Activated CD8-positive, alpha-beta T cell treated with anti-CD3 and anti-CD28 coated beads for 36 hours (primary cell): ENCODE data around the gene PLCB4. TPM values are rescaled to one million over a fixed set of nuclear protein-coding genes. Genes with fewer than 3 reads are reported as not detected.

ENCODE experiments used
- ATAC-seq: fragments of 200-7000 bp; cut with Tn5 transposase; one replicate; pipeline ENCODE4 v1.10.0; 2021; ENCODE audit warnings: mild to moderate bottlenecking, moderate library complexity
- CTCF ChIA-PET: fragments of 350-600 bp; sonication (Branson Sonifier 250); formaldehyde crosslinking; loops from one replicate; lab custom pipeline; 2021; ENCODE audit warnings: antibody characterized with exemption; lab: Charles Lee
- POLR2A ChIA-PET: fragments of 350-600 bp; sonication (Branson Sonifier 250); formaldehyde crosslinking; loops from one replicate; lab custom pipeline; 2021; ENCODE audit warnings: antibody characterized with exemption; lab: Charles Lee
- DNase-seq: peaks from one replicate; pipeline ENCODE4 v3.0.0-alpha.2; 2020
- H3K27ac Mint-ChIP-seq: one replicate; pipeline ENCODE4 v1.8.0; 2021; ENCODE audit warnings: mild to moderate bottlenecking, mixed read lengths
- H3K27me3 Mint-ChIP-seq: one replicate; pipeline ENCODE4 v1.8.0; 2021; ENCODE audit warnings: mixed read lengths
- H3K36me3 Mint-ChIP-seq: one replicate; pipeline ENCODE4 v1.8.0; 2021; ENCODE audit warnings: low read depth, mixed read lengths
- H3K4me1 Mint-ChIP-seq: one replicate; pipeline ENCODE4 v1.8.0; 2021; ENCODE audit warnings: low read depth, mixed read lengths
- H3K4me3 Mint-ChIP-seq: one replicate; pipeline ENCODE4 v1.8.0; 2021; ENCODE audit warnings: mild to moderate bottlenecking, moderate library complexity, mixed read lengths
- H3K9me3 Mint-ChIP-seq: one replicate; pipeline ENCODE4 v1.8.0; 2021; ENCODE audit warnings: mixed read lengths
- intact Hi-C: fragments of 100-400 bp; cut with micrococcal nuclease; formaldehyde crosslinking; loops from one replicate; pipeline ENCODE4 v1.10.0; 2022
- total RNA-seq, 2 experiments: library from RNA; stranded (reverse); gene quantifications; one replicate each; pipeline ENCODE4 v1.2.3, GENCODE V29; 2021
- TF ChIP-seq, protein P1 (sequence below): fragments of 200-600 bp; IDR thresholded peaks from one replicate; pipeline ENCODE4 v1.8.0; 2022; ENCODE audit warnings: antibody characterized with exemption, mild to moderate bottlenecking

PLCB4 gene
- total RNA-seq, 2 experiments from 2014 or later: not detected

DNA sequence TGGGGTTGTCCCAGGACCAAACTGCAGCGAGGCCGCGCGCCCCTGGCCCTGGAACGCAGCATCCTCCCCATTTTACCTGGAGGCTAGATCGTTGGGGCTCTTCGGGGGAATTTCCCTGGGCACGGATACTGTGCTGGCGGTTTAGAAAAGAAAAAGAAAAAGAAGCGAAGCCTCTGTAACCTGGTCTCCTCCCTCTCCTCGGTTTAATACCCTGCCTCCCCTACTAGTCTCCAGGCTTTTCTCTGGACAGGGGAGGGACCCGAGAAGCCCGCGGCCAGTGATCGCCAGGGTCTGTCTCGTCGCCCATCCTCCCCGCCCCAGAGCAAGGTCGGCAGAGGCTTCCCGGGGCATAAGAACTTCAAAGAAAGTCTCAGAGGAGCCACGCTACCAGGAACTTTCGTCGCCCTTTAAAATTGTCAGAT is 439.4 kb downstream of the PLCB4 start:
- Mint-ChIP-seq H3K27ac (no peak overlapping the region), H3K36me3 (no peaks in the 10 kb centered on the region), H3K27me3 (peaks cover 50% of the 10 kb centered on the region), H3K9me3 (no peaks in the 10 kb centered on the region), H3K4me1 (no peaks in the 10 kb centered on the region), H3K4me3 (no peak overlapping the region)
- intact Hi-C loops: no loop called here
- ATAC-seq (no peak), DNase-seq (no peak)
- ChIA-PET CTCF (no interaction called here), POLR2A (no interaction called here)
- TF ChIP-seq, protein P1, sequence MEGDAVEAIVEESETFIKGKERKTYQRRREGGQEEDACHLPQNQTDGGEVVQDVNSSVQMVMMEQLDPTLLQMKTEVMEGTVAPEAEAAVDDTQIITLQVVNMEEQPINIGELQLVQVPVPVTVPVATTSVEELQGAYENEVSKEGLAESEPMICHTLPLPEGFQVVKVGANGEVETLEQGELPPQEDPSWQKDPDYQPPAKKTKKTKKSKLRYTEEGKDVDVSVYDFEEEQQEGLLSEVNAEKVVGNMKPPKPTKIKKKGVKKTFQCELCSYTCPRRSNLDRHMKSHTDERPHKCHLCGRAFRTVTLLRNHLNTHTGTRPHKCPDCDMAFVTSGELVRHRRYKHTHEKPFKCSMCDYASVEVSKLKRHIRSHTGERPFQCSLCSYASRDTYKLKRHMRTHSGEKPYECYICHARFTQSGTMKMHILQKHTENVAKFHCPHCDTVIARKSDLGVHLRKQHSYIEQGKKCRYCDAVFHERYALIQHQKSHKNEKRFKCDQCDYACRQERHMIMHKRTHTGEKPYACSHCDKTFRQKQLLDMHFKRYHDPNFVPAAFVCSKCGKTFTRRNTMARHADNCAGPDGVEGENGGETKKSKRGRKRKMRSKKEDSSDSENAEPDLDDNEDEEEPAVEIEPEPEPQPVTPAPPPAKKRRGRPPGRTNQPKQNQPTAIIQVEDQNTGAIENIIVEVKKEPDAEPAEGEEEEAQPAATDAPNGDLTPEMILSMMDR: no peak

DNA sequence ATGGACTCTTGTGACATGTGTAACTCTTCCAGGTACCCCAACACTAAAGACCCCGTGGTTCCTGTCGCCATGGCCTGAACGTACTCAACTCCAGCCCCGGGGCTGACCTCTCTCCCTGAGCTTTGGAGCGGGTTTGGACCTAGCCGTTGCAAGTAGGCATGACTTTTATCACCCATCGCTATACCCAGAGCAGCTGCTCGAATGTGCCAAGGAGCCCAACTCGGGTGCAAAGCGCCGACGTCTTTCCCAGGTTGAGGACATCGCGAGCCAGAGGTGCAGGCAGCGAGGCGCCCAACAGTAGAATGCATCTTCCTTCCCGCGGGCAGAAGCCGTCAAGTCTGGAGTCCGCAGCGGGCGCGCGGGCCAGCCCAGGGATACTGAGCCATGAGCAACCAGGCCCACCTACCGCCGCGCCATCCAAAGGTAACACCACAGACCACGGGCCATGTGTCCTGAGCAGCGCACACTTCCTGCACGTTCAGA is 439.9 kb downstream of the PLCB4 start:
- no peak overlapping the region for H3K27ac Mint-ChIP-seq
- ATAC-seq (no peak), DNase-seq (no peak)
- H3K4me1 Mint-ChIP-seq: no peaks in the 10 kb centered on the region
- no peaks in the 10 kb centered on the region for H3K36me3 Mint-ChIP-seq
- ChIA-PET CTCF (no interaction called here), POLR2A (no interaction called here)
- intact Hi-C loops: no loop called here
- H3K9me3 Mint-ChIP-seq: no peaks in the 10 kb centered on the region
- no peak overlapping the region for H3K4me3 Mint-ChIP-seq
- TF ChIP-seq, protein P1: no peak
- peaks cover 53% of the 10 kb centered on the region for H3K27me3 Mint-ChIP-seq

DNA sequence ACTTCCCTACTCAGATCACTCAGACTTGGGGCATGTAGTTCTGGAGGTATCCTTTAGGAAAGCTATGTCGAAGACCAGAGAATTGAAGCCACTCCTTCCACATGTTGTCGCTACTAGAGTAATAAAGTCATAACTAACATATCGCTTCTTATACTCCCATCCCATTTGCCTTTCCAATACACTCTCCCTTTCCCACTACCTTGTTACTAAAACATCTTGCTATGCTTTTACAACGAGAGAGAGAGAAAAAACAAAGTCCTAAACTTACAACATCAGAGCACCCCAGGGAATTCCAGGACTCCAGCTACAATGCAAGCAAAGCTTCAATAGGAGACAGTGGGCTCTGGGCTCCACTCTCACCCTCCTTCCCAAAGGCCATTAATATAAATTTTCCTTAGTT is 440.4 kb downstream of the PLCB4 start:
- intact Hi-C loops: no loop called here
- H3K27ac Mint-ChIP-seq: no peak overlapping the region
- DNase-seq: no peak
- no peaks in the 10 kb centered on the region for H3K4me1 Mint-ChIP-seq
- no peaks in the 10 kb centered on the region for H3K36me3 Mint-ChIP-seq
- no peak for ATAC-seq
- CTCF ChIA-PET: no interaction called here
- no peak overlapping the region for H3K4me3 Mint-ChIP-seq
- H3K9me3 Mint-ChIP-seq: no peaks in the 10 kb centered on the region
- POLR2A ChIA-PET: no interaction called here
- H3K27me3 Mint-ChIP-seq: peaks cover 55% of the 10 kb centered on the region
- TF ChIP-seq, protein P1: no peak

DNA sequence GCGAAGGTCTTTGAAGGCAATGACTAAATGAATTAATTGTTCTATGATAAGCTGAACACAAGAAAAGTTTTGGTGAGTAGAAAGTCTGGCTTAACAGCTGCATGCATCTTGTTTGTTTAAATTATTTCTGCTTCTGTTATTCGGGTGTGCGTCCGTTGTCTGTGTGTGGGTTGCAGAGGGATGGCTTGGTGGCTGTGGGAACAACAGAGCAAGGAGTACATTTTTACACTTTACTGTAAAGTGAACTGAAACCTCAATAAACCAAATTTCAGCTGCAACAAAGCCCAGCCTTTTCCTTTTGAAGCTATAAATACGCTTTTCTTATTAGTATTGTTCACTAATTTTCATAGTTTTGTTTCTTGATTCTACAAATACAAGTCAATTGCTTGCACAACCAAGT is 442.0 kb downstream of the PLCB4 start:
- no peak for ATAC-seq
- Mint-ChIP-seq H3K27me3 (peaks cover 65% of the 10 kb centered on the region), H3K9me3 (no peaks in the 10 kb centered on the region), H3K36me3 (no peaks in the 10 kb centered on the region), H3K4me3 (no peak overlapping the region), H3K27ac (no peak overlapping the region), H3K4me1 (peaks cover 2% of the 10 kb centered on the region)
- POLR2A ChIA-PET: no interaction called here
- CTCF ChIA-PET: no interaction called here
- TF ChIP-seq, protein P1: no peak
- intact Hi-C loops: no loop called here
- DNase-seq: no peak

DNA sequence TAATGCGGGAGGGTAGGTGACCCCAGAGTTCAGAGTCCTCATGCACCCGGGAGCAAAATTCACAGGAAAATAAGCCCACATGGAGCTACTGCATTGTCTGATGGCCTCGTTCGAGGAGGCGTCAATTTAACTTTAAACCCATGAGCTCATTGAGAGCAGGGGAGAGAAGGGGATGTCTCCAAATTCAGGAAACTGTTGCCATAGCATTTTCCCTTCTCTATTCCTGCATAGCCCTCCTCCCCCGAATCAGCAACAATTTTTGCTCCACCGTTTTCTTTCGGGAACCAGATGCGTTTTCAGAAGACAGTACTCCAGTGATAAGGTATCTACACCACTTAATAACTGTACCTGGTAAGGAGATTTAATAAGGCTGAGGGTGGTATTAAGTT is 445.2 kb downstream of the PLCB4 start:
- intact Hi-C loops: no loop called here

More for the DNA sequence above, 445.2 kb downstream of the PLCB4 start:
- TF ChIP-seq, protein P1: no peak
- DNase-seq (no peak), ATAC-seq (no peak)
- H3K9me3 Mint-ChIP-seq: no peaks in the 10 kb centered on the region
- ChIA-PET CTCF (no interaction called here), POLR2A (no interaction called here)
- H3K27ac Mint-ChIP-seq: no peak overlapping the region
- peaks cover 2% of the 10 kb centered on the region for H3K4me1 Mint-ChIP-seq
- peaks cover 69% of the 10 kb centered on the region for H3K27me3 Mint-ChIP-seq
- H3K4me3 Mint-ChIP-seq: no peak overlapping the region
- H3K36me3 Mint-ChIP-seq: no peaks in the 10 kb centered on the region
